ENCODE data around the gene NCAM2. TPM values are rescaled to one million over a fixed set of nuclear protein-coding genes. Genes with fewer than 3 reads are reported as not detected.
A peak's percentile ranks its signal among the peaks of the same experiment; 100 is the strongest.

The NCAM2 gene
- total RNA-seq: 1 to 10 TPM in 2 of 4 donors, under 1 TPM in 2; 0.46 to 2.9 (median 1.3) TPM

- TF ChIP-seq CTCF (IDR thresholded peaks at IDR 0.05): peak in 1 of 6 experiments; percentile 4
- peak in 1 of 2 donors; percentile 54 for TF ChIP-seq POLR2A (IDR thresholded peaks at IDR 0.05)
- 0 to 2% methylated on average over 24 to 27 of the region's 86 CpGs for WGBS, 2 donors
- DNase-seq: peak; percentile 73 to 75
- Histone ChIP-seq H3K4me3 (replicated peaks in 1 of 3) (peak within 1 kb of the TSS in 2 of 3 donors; percentile 29 to 52), H3K9me3 (no peaks in the 10 kb centered on the region), H3K27me3 (no peaks in the 10 kb centered on the region), H3K4me1 (peaks cover 9 to 10% of the 10 kb centered on the region in 2 donors), H3K27ac (no peak within 1 kb of the TSS), H3K36me3 (no peaks in the 10 kb centered on the region)
- intact Hi-C loops (cut with DNase I): no loop called here
These were observed at the start of gene NCAM2 for GRCh38 chr21:20997636-20998455. Gene NCAM2, plus strand, starts transcription at chr21:20998409.

GRCh38 chr21:20949884-20950283 lies 48.3 kb upstream of the NCAM2 start:
- 59 to 63% methylated on average over 4 of the region's 4 CpGs for WGBS, 2 donors
- intact Hi-C loops (cut with DNase I): no loop called here
- no peaks in the 10 kb centered on the region for H3K27me3 ChIP-seq
- no peak overlapping the region for H3K27ac ChIP-seq
- H3K9me3 ChIP-seq: no peaks in the 10 kb centered on the region
- H3K4me3 ChIP-seq (replicated peaks in 1 of 3): no peak overlapping the region
- no peaks in the 10 kb centered on the region for H3K4me1 ChIP-seq
- no peak for DNase-seq
- H3K36me3 ChIP-seq: no peaks in the 10 kb centered on the region
- TF ChIP-seq CTCF (IDR thresholded peaks at IDR 0.05) (no peak), POLR2A (IDR thresholded peaks at IDR 0.05) (no peak)

- DNase-seq: no peak
- no peaks in the 10 kb centered on the region for H3K4me1 ChIP-seq
- 82 to 88% methylated on average over 1 of the region's 1 CpG for WGBS, 2 donors
These were observed 32.4 kb upstream of the NCAM2 start for GRCh38 chr21:20965816-20966215.

GRCh38 chr21:20968391-20968790 lies 29.8 kb upstream of the NCAM2 start:
- no peaks in the 10 kb centered on the region for H3K27me3 ChIP-seq
- intact Hi-C loops (cut with DNase I): no loop called here
- no peaks in the 10 kb centered on the region for H3K36me3 ChIP-seq
- H3K9me3 ChIP-seq: no peaks in the 10 kb centered on the region
- 87 to 88% methylated on average over 4 of the region's 4 CpGs for WGBS, 2 donors
- no peak for DNase-seq
- no peak for TF ChIP-seq CTCF (IDR thresholded peaks at IDR 0.05)
- no peak for TF ChIP-seq POLR2A (IDR thresholded peaks at IDR 0.05)
- no peaks in the 10 kb centered on the region for H3K4me1 ChIP-seq
- no peak overlapping the region for H3K27ac ChIP-seq
- H3K4me3 ChIP-seq (replicated peaks in 1 of 3): no peak overlapping the region

More at GRCh38 chr21:20965816-20966215, 32.4 kb upstream of the NCAM2 start:
- Histone ChIP-seq H3K4me3 (replicated peaks in 1 of 3) (no peak overlapping the region), H3K36me3 (no peaks in the 10 kb centered on the region), H3K27ac (no peak overlapping the region), H3K9me3 (no peaks in the 10 kb centered on the region), H3K27me3 (no peaks in the 10 kb centered on the region)
- intact Hi-C loops (cut with DNase I): no loop called here
- TF ChIP-seq POLR2A (IDR thresholded peaks at IDR 0.05): no peak
- no peak for TF ChIP-seq CTCF (IDR thresholded peaks at IDR 0.05)

- no peaks in the 10 kb centered on the region for H3K9me3 ChIP-seq
- intact Hi-C loops (cut with DNase I): no loop called here
- DNase-seq: no peak
- H3K4me3 ChIP-seq (replicated peaks in 1 of 3): no peak overlapping the region
- H3K4me1 ChIP-seq: no peaks in the 10 kb centered on the region
- no peak overlapping the region for H3K27ac ChIP-seq
- H3K36me3 ChIP-seq: no peaks in the 10 kb centered on the region
- H3K27me3 ChIP-seq: no peaks in the 10 kb centered on the region
- 29 to 36% methylated on average over 1 of the region's 1 CpG for WGBS, 2 donors
- TF ChIP-seq CTCF (IDR thresholded peaks at IDR 0.05) (no peak), POLR2A (IDR thresholded peaks at IDR 0.05) (no peak)
These were observed 27.5 kb upstream of the NCAM2 start for GRCh38 chr21:20970691-20971090.

Data from thyroid gland (tissue), 4 donors.